Mesodermal cell (in vitro differentiated cells): ENCODE results near the gene SLC26A8.
"Not testable (repeated sequence)": the region's sequence is repeated elsewhere in the genome, so short reads cannot be mapped to it uniquely, and the experiment has no call there.

Source experiments
- H3K27ac ChIP-seq: 2 replicates; pipeline ENCODE4 v1.7.0; 2013; ENCODE audit warnings: mild to moderate bottlenecking, low read depth, low read length, moderate library complexity; ENCODE audit not compliant: severe bottlenecking
- H3K36me3 ChIP-seq: 2 replicates; pipeline ENCODE4 v1.7.1; 2013; ENCODE audit warnings: mild to moderate bottlenecking, low read length, moderate library complexity; ENCODE audit not compliant: control insufficient read depth, insufficient read depth
- H3K4me1 ChIP-seq: one replicate; pipeline ENCODE4 v1.7.1; 2013; ENCODE audit warnings: mild to moderate bottlenecking, low read length; ENCODE audit not compliant: insufficient read depth, control insufficient read depth, poor library complexity, severe bottlenecking
- H3K4me3 ChIP-seq: 2 replicates; pipeline ENCODE4 v1.7.0; 2013; ENCODE audit warnings: low read length, control low read depth, mild to moderate bottlenecking; ENCODE audit not compliant: insufficient read depth, poor library complexity, severe bottlenecking; ENCODE audit errors: extremely low read depth
- H3K9me3 ChIP-seq: 2 replicates; pipeline ENCODE4 v1.7.1; 2013; ENCODE audit warnings: mild to moderate bottlenecking, low read length, moderate library complexity; ENCODE audit not compliant: control insufficient read depth
- WGBS, 2 experiments: methylation state at CpG; one replicate each; pipeline ENCODE4 v1.1.5; 2013; ENCODE audit warnings: missing lambda C conversion rate in 2 of 2; ENCODE audit not compliant: insufficient coverage in 2 of 2; 5-methylcytosine and 5-hydroxymethylcytosine counted together

Gene SLC26A8

DNA sequence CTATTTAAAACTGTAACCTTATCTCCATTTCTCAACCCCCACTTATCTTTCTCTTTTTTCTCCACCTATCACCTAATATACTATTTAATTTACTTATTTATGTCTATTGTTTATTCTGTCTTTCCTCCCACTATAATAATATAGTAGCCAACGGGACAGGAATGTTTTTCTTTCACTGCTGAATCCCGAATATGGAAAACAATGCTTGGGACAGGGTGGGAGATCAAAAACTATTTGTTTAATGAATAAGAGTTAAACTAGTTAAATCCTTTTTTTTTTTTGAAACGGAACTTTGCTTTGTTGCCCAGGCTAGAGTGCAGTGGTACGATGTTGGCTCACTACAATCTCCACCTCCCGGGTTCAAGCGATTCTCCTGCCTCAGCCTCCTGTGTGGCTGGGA lies 109.9 kb downstream of the SLC26A8 start:
- Histone ChIP-seq H3K4me1 (no peaks in the 10 kb centered on the region), H3K27ac (no peak overlapping the region), H3K36me3 (peaks cover 73% of the 10 kb centered on the region), H3K9me3 (peaks cover 22% of the 10 kb centered on the region), H3K4me3 (no peak overlapping the region)
- 93 to 95% methylated on average over 4 of the region's 6 CpGs for WGBS, 2 experiments

DNA sequence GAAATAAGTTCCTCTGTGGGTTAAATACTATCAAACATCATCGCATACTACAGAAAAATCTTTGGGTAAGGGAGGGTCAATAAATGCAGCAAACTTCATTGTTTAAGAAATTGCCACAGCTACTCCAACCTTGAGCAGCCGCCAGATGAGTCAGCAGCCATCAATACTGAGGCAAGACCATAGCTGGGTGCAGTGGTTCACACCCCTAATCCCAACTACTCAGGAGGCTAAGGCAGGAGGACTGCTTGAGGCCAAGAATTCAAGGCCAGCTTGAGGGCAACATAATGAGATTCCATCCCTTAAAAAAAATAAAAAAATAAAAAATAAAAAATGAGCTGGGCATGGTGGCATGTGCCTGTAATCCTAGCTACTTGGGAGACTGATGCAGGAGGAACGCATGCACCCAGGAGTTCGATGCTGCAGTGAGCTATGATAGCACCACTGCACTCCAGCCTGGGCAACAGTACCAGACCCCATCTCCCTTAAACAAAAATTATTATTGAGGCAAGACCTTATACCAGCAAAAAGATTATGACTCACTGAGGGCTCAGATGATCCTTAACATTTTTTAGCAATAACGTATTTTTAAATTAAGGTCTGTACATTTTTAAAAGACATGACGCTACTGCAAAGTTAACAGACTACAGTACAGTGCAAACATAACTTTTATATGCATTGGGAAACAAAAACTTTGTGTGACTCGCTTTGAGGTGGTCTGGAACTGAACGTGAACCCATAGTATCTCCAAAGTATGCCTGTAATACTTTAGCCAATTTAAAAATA lies 112.4 kb downstream of the SLC26A8 start:
- H3K9me3 ChIP-seq, result peaks cover 33% of the 10 kb centered on the region
- H3K27ac ChIP-seq, result no peak overlapping the region
- whole genome bisulfite sequencing, 2 experiments, result 89 to 100% methylated on average over 2 to 3 of the region's 8 CpGs
- H3K36me3 ChIP-seq, result peaks cover 96% of the 10 kb centered on the region
- no peak overlapping the region for H3K4me3 ChIP-seq
- H3K4me1 ChIP-seq, result no peaks in the 10 kb centered on the region

DNA sequence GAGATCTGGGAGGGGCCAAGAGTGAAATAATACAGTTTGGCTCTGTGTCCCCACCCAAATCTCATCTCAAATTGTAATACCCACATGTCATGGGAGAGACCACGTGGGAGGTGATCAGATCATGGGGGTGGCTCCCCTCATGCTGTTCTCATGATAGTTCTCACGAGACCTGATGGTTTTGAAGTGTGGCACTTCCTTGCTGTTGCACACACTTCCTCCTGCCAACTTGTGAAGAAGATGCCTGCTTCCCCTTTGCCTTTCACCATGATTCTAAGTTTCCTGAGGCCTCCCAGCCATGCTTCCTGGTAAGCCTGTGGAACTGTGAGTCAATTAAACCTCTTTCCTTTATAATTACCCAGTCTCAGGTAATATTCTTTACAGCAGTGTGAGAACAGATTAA lies 114.9 kb downstream of the SLC26A8 start:
- peaks cover 33% of the 10 kb centered on the region for H3K9me3 ChIP-seq
- not testable (repeated sequence) for H3K27ac ChIP-seq
- 87 to 95% methylated on average over 2 of the region's 2 CpGs for WGBS, 2 experiments

DNA sequence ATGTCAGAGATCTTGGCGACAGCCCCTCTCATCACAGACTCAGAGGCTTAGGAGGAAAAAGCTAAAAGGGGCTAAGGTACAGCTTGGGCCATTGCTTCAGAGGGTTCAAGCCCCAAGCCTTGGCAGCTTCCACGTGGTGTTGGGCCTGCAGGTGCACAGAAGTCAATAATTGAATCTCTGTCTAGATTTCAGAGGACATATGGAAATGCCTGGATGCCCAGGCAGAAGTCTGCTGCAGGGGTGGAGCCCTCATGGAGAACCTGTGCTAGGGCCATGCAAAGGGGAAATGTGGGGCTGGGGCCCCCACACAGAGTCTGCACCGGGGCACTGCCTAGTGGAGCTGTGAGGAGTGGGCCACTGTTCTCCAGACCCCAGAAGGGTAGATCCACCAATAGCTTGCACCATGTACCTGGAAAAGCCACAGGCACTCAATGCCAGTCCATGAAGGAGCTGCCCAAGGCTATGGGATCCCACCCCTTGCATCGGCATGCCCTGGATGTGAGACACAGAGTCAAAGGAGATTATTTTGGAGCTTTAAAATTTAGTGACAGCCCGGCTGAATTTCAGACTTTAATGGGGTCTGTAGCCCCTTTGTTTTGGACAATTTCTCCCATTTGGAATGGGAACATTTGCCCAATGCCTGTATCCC lies 115.6 kb downstream of the SLC26A8 start:
- Histone ChIP-seq H3K9me3 (peaks cover 33% of the 10 kb centered on the region), H3K36me3 (peaks cover 81% of the 10 kb centered on the region)
- not testable (repeated sequence) for H3K4me1 ChIP-seq, H3K27ac ChIP-seq, H3K4me3 ChIP-seq
- WGBS, 2 experiments, result 97 to 98% methylated on average over 4 to 5 of the region's 5 CpGs

More for the DNA sequence above, 114.9 kb downstream of the SLC26A8 start:
- not testable (repeated sequence) for H3K4me3 ChIP-seq, H3K4me1 ChIP-seq
- peaks cover 80% of the 10 kb centered on the region for H3K36me3 ChIP-seq

DNA sequence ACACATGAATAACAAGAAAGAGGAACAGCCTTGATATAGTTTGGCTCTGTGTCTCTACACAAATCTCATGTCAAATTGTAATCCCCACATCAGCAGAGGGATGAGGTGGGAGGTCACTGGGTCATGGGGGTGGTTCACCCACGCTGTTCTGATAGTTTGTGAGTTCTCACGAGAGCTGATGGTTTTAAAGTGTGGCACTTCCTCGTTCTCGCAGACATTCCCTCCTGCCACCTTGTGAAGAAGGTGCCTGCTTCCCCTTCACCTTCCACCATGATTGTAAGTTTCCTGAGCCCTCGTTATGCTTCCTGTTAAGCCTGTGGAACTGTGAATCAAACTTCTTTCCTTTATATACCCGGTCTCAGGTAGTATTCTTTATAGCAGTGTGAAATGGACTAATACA lies 116.7 kb downstream of the SLC26A8 start:
- Histone ChIP-seq H3K36me3 (peaks cover 81% of the 10 kb centered on the region), H3K4me3 (no peak overlapping the region), H3K9me3 (peaks cover 30% of the 10 kb centered on the region), H3K27ac (no peak overlapping the region), H3K4me1 (no peaks in the 10 kb centered on the region)
- 100% methylated on average over 1 to 3 of the region's 6 CpGs for WGBS, 2 experiments

DNA sequence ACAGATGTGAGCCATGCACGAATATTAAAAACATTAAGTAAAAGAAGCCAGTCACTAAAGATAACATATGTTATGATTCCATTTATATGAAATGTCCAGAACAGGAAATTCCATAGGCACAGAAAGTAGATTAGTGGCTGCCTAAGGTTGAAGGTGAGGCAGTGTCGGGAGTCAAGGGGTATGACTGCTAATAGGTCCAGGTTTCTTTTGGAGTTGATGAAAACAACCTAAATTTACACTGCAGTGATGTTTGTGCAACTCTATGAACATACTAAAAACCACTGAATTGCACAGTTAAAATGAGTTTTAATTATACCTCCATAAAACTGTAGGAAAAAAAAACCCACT lies 118.0 kb downstream of the SLC26A8 start:
- 100% methylated on average over 1 of the region's 2 CpGs for WGBS, 2 experiments
- Histone ChIP-seq H3K4me1 (no peaks in the 10 kb centered on the region), H3K4me3 (no peak overlapping the region), H3K9me3 (peaks cover 30% of the 10 kb centered on the region), H3K27ac (no peak overlapping the region), H3K36me3 (peaks cover 77% of the 10 kb centered on the region)

DNA sequence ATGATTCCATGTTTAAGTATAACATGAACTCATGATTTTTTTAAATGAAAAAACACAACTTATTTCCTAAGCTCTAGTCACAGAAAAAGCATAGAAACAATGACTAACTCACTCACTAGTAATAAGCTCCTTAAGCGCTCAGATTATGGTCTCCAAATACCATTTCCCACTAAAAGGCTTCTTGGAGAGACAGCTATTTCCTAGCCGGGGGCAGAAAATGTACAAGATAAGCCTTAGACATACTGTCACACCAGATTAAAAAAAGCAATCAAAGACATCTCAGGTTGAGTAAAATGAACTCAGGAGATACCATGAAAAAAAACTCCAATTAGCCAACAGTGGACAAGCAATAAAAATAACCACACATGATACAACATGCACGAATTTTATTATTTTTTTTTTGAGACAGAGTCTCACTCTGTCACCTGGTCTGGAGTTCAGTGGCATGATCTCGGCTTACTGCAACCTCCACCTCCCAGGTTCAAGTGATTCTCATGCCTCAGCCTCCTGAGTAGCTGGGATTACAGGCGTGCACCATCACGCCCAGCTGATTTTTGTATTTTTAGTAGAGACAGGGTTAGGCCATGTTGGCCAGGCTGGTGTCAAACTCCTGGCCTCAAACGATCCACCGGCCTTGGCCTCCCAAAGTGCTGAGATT lies 118.5 kb downstream of the SLC26A8 start:
- no peak overlapping the region for H3K27ac ChIP-seq

DNA sequence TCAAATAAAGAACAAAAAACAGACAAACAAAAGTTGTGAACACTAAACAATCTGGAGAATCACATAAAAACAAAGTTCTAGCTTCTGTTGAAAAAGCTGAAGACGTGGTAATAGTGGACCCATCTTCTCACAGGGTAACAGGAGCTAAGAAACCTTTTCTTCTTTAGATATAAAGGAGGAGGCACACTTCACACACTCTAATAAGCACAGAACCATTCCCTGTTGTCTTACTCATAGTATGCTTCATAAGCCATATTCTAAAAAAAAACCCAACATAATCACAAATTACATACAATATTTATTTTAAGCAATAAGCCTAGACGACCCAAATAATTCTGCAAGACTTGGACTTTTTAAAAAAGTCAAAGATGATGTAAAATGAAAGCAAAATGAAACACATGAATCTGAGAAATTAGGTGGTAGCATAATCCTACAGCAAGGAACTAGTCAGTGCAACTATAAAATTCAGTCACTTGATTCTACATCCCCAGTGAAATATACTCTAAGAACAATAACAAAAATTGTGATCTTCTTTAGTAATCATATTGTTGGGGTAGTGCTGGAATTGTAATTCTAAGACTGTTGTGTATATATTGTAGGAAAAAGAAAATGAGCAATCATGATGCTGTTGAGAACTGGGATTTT lies 119.2 kb downstream of the SLC26A8 start:
- Histone ChIP-seq H3K9me3 (peaks cover 19% of the 10 kb centered on the region), H3K4me3 (no peak overlapping the region), H3K4me1 (no peaks in the 10 kb centered on the region), H3K36me3 (peaks cover 71% of the 10 kb centered on the region), H3K27ac (no peak overlapping the region)
- no CpG with 5 or more reads among the region's 2 CpGs for WGBS, 2 experiments

More for the DNA sequence above, 118.5 kb downstream of the SLC26A8 start:
- no peaks in the 10 kb centered on the region for H3K4me1 ChIP-seq
- 90 to 93% methylated on average over 3 to 5 of the region's 8 CpGs for whole genome bisulfite sequencing, 2 experiments
- peaks cover 72% of the 10 kb centered on the region for H3K36me3 ChIP-seq
- no peak overlapping the region for H3K4me3 ChIP-seq
- peaks cover 26% of the 10 kb centered on the region for H3K9me3 ChIP-seq

DNA sequence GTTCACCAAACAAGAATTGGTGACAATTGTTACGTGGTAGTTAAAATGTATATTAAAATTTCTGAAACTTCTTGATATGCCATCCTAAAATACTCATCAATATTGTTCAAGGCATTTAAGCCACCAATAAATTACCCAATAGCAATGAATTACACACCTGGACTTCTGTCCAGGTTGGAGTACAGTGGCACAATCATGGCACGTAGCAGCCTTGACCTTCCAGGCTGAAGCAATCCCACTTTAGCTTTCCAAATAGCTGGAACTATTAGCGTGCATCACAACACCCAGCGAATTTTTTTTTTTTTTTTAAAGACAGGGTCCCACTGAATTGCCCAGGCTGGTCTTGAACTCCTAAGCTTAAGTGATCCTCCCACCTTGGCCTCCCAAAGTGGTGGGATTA lies 120.8 kb downstream of the SLC26A8 start:
- no peaks in the 10 kb centered on the region for H3K4me1 ChIP-seq
- H3K4me3 ChIP-seq, result no peak overlapping the region
- WGBS, 2 experiments, result 87 to 90% methylated on average over 1 to 3 of the region's 4 CpGs
- no peak overlapping the region for H3K27ac ChIP-seq
- peaks cover 70% of the 10 kb centered on the region for H3K36me3 ChIP-seq
- H3K9me3 ChIP-seq, result peaks cover 3% of the 10 kb centered on the region

DNA sequence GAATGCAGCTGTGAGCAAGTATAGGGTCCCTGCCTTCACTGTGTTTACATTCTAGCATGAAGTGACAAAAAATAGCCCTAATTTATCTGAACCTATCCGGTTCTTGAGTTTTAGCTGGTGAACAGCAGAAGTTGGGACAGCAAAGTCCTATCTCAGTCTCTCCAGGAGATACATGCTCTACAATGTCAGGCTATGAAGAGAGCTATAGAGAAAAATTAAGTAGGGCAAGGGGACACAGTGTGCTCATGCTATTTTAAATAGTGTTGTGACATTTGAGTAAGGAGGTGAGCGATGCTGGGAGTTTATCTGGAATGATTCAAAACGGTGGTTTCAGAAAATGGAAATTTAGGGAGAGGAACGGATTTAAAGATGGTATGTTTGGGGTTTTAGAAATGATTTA lies 124.0 kb downstream of the SLC26A8 start:
- H3K4me1 ChIP-seq, result peaks cover 2% of the 10 kb centered on the region
- 93 to 94% methylated on average over 3 of the region's 4 CpGs for WGBS, 2 experiments
- no peaks in the 10 kb centered on the region for H3K9me3 ChIP-seq
- H3K27ac ChIP-seq, result no peak overlapping the region
- peaks cover 70% of the 10 kb centered on the region for H3K36me3 ChIP-seq
- H3K4me3 ChIP-seq, result no peak overlapping the region
